GM21723 (cell line): ENCODE measurements around the gene KRTAP5-2.

ENCODE experiments used
- ATAC-seq: cut with Tn5 transposase; IDR thresholded peaks from one replicate; pipeline ENCODE4 v1.9.1; 2021; ENCODE audit warnings: mild to moderate bottlenecking, moderate library complexity; ENCODE audit not compliant: unreplicated experiment

KRTAP5-2 gene

DNA sequence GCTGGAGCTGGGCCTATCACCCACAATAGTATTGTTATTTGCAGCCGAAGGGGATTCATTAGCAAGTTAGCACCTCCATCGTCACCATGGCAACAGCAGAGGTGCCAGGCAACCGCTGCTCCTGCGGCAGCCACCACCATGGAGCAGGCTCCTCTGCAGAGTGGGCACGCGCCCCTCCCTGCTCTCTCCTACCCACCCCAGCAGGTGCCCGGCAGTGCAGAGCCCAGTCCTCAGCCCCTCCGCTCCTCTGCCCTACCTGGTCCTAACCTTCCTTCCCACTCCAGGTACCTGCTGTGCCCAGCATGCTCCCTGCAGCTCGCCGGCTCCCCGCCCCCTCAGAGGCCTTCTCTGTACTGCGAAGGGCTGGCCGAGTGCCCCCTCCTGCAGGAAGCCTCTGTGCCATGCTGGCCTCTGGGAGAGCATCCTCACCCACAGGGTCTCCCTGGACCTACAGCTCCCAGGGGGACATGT is 29.6 kb downstream of the KRTAP5-2 start:
- ATAC-seq = no peak

DNA sequence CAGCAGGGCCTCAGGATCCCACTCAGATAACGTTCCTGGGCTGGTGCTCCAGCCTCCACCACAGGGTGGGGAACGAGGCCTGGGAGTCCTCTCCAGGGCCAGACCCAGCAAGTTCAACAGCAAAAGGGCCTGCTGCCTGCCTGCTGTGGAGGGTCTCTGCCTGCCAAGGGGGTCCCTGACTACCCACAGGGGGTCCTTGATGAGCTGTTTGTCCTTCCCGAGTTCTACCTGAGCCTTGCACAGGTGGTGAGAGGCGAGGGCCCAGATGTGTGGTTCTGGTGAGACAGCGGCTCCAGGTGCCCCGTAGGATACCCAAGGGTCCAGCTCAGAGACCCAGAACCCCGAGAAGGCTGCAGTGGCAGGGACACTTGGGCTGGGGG is 30.4 kb downstream of the KRTAP5-2 start:
- ATAC-seq = no peak

DNA sequence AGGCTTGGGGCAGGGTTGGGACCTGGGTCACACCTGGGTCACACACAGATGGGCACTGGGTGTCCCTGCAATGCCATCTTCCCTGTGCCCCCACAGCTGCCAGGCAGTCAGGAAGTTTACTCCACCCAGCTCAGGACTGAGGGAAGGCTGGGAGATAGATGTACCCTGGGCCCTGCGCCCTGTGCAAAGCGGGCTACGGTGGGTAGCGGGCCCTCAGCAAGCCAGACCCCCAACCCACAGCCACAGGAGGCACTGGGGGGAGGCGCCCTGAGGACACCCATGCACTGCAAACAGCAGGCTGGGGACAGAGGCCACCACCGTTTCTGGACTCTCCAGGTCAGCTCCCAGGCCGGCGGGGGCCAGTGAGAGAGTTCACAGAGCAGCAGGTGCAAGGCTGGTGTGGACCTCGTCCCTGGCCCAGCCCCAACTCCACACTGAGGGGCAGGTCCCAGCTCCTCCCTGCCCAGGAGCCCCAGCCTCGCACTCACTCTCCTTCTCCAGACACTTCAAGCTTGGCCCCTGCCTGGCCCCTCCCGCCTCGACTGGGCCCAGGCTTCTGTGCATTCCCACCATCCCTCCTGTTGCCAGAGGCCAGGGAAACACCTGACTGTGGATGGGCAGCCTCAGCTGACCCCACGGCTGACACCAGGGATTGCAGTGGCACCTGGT is 30.9 kb downstream of the KRTAP5-2 start:
- no peak for ATAC-seq

DNA sequence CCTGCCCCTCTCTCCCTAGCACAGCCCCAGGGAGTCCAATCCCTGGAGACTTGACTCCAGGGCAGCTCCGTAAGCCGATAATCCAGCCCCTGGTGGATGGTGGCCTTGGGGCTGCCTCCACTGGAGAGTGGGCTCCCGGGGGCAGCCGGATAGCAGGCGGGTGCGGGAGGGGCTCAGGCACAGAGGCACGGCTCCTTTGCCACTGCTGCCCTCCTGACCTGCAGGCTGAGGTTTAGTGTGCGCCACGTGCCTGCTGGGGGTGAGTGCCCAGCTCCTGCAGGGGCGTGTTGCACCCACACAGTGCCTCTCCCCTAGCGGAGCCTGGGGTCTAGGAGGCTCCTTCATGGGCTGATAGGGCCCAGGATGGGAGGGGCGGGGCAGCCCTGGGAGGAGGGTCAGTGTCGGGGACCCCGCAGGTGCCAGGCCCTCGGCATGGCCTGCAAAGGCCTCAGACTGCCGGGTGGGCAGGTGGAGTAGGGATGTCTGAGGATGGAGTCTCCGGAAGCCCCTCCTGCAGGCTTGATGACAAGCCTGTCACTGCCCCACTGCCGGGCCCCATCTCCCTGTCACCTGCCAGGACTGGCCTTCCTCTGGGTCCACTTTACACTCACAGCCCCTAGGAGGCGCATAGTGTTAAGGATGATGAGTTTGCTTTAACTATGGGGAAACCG is 31.6 kb downstream of the KRTAP5-2 start:
- no peak for ATAC-seq

DNA sequence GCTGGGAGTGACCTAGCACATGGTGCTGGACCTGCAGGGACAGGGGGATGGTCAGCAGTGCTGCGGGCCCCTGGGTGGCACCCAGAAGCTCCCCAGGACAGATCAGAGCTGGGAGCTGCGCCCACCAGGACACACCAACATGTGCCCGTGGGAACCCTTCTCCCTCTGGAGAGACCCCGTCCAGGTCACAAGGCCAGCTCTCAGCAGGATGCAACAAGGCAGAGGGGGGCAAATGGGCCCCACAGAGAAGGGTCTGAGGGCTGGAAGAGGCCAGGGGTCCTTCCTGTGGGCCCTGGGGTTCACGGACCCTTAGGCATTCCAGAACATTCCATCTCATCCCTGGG is 32.2 kb downstream of the KRTAP5-2 start:
- no peak for ATAC-seq

DNA sequence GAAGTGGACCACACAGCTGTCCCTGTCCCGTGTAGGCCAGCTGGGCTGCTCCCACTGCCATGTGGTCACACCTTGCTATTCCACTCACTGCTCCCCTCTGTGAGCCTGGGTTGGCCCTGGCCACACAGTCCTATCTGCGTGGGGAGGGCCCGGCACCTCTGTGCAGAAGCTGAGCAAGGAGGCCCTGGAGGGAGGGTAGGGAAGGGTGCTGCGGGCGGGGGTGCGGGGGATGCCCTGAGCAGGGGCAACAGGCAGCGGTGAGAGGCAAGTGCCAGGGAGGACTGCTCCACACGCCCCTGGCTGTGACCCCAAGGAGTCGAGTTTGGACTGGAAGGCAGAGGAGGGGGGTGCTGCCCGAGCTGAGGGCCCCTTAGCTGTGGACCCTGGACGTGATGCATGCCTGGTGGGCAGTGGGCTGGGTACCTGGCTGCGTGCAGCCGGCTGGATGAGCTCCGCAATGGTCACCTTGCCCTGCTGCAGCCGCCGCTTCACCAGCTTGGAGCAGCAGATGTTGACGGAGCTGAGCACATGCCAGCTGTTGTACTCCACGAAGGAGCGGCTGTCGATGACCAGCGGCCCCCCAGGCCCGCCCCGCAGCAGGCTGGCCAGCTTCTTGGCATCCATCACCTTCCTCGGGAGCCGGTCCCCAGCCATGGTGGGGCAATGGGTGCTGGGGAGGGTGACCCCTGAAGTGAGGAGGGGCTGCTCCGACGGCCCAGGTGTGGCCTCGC is 32.8 kb downstream of the KRTAP5-2 start:
- no peak for ATAC-seq

DNA sequence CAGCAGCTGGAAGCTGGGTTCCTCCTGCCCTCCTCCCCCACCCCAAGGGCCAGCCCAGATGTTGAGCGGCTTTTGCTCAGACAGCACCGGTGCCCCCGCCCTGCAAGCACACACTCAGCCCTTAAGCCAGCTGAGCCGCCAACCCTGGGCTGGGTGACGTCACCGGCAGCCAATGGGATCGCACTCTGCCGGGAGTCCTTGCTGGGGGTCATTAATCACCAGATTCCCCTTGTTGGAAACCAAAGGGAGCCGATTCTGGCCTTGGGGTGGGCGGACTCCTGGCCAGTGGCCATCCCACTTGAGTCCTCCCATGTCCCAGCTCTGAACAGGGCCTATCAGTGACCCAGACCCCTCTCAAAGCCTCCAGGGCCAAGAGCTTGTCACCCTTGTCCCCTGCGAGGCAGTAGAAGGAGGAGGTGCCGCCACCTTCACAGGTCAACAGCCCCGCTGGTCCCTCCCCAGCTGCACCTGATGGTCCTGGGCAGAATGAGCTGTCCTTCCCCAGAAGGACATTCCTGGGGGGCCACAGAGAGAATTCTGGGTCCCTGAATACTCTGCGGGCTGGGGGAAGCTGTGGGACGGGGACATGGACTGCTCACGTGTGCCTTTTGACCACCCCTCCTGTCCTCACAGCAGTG is 33.4 kb downstream of the KRTAP5-2 start:
- ATAC-seq = no peak

DNA sequence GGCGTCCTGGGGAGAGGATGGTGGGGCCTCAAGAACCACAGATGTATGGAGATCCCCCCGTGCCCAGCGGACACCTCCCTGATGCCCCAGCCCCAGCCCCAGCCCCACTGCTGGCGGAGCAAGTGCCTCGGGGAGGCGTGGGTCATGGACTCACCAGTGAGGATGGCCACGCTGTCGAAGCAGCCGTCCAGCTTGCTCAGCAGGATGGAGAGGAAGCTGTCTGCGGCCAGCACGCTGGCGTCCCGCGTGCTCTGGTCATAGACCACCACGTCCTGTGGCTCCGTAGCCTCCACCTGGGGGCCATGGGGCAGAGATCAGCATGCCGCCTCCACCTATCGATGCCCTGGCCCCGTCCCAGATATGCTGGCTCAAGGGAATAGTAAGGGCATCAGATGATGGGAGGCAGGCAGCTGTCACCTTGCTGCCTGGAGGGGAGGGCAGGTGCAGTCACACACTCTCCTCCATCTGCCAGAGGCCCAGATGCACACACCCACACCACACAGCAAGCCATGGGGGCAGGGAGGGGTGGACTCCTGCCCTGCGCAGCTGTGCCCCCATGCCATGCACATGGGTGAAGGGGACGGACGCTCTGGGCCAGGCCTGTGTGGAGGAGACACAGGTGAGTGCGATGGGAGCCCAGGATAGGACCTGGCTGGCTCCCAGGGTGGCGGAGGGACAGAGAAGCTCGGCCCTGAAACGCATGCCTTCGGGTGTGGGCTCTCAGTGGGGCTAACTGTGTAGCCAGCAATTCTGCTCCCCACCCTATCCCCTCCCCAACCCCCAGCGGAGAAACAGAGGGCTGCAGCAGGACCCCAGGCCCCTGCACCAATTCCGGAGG is 34.2 kb downstream of the KRTAP5-2 start:
- ATAC-seq = no peak

DNA sequence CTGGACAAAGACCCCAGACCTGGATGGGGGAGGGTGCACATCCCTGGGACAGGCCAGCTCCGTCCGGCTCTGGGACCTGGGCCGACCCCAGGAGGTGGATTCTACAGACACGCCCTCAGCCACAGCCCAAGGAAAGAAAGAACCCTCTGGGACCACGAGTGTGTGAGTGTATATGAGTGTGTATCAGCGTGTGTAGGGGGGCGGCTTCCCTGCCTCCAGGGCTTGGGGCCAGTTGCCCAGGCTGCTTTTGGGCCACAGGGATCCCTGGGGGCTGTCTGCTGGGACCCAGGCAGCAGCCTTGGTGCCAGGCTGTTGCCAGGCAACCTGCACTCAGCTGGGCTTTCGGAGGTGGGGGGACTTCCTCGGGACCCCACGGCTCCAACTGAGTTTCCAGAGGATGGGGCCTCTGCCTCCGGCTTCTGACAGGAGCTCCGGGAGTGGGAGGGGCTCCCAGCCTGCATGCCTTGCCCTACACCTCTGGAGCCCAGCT is 34.9 kb downstream of the KRTAP5-2 start:
- no peak for ATAC-seq

DNA sequence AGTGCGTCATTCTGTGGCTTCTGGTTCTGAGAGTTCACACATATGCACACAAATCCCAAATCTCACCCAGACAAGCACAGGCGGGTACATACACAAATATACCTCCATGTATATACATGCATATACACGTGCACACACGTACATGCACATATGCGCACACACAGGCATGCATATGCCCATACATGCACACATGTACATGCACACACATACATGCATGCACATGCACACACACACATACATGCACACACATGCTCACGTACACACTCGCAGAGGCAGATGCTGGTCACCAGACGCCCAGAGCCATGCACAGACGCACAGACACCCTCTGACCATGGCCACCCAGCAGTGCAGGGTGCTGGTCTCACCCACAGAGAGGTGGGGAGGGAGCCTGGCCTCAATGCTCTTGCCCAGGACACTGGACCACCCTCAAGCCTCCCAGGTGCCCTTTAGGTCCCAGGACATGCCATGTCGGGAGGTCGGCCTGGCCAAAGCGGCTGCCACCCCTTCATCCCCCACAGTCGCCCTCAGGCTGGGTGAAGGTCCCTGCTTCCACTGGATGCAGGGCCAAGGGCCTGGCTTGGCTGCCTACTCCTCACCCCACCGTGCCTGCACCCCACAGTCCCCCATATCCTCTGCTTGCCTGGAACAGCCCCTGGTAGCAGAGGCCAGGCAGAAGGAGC is 35.5 kb downstream of the KRTAP5-2 start:
- ATAC-seq = no peak

DNA sequence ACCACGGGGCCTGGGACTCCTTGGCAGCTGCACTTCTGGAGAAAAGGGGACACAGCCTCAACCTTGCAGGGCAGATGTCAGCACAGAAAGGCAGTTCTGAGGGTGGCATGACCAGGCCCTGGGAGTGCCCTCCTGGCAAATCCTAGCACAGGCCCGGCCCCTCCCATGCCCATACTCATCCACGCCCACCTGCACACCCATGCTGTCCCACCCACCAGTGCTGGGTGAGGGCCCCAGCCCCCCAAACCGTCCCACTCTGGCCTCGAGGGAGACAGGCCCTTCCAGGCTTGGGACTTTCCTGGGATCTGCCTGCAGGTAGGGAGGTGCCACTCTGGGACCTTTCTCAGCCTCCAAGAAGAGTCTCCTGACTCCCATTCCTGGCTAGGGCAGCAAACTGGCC is 36.1 kb downstream of the KRTAP5-2 start:
- no peak for ATAC-seq

DNA sequence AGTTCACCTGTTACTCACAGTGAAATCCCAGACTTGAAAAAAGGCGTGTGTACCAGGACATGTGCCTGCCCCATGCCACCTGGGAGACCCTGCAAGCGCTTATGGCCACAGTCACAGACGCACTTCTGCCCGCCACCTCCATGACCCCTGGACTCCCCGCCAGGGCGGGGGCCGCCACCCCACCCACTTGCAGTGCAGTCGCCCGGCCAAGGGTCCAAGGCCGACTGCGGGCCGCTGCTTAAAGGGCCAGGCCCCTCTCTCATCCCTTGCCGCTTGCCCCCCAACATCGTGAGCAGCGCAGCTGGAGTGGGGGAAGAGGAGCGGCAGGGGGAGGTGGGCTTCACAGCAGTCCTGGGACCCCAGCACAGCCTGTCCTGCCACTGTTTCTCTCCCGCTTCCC is 36.8 kb downstream of the KRTAP5-2 start:
- no peak for ATAC-seq

DNA sequence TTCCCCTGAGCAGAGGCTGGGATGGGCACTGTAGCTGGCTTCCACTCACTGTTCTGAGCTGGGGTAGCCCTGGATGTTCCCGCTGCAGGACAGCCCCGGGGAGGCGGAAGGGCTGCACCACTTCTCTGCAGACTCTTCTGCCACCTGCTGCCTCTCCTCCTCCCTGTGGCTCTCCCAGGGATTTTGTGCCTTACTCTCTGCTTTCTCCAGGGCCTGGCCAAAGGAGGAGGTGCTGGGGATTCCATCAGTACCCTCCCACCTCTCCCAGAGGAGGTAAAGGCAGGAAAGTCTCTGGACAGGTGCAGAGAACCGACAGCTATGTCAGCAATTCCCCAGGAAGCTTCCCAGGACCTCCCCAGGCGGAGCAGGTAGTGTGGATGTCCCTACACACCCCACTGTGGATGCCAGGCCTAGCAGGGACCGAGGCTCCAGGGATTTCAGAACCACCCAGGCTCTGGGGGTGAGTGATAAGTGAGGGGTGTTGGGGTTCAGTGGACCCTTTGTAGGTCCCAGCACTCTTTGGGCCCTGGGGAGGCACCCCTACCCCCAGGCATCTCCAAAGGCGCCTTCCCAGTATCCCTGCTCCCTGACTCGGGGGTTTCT is 37.3 kb downstream of the KRTAP5-2 start:
- ATAC-seq = no peak

DNA sequence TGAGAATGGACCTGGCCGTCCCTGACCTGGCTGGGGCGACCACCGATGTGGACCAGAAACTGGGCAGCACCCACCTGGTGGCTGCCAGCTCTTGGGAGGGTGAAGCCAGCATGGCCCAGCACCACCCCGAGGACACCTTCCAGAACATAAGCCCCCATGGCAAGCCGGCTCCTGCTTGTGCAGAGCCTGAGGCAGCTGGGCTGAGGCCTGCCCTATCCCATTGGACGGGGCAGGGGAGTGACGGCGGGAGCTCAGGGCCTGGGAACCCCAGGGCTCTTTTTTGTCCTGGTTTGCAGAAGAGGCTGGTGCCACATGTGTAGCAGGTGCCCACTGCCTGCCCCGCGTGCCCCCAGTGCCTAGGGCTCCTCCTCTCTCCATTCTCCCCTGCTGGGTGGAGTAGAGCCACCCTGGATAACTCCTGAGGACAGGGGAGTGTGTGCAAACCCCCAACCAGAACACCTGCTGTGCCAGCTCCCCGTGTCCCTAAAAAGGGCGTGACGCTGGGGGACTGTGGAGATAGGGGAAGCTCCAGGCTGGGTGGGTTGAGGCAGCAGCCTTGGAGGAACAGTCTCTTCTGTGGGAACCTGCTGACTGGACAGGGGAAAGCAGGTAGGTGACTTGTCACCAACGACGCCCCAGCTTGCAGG is 38.0 kb downstream of the KRTAP5-2 start:
- ATAC-seq = no peak

DNA sequence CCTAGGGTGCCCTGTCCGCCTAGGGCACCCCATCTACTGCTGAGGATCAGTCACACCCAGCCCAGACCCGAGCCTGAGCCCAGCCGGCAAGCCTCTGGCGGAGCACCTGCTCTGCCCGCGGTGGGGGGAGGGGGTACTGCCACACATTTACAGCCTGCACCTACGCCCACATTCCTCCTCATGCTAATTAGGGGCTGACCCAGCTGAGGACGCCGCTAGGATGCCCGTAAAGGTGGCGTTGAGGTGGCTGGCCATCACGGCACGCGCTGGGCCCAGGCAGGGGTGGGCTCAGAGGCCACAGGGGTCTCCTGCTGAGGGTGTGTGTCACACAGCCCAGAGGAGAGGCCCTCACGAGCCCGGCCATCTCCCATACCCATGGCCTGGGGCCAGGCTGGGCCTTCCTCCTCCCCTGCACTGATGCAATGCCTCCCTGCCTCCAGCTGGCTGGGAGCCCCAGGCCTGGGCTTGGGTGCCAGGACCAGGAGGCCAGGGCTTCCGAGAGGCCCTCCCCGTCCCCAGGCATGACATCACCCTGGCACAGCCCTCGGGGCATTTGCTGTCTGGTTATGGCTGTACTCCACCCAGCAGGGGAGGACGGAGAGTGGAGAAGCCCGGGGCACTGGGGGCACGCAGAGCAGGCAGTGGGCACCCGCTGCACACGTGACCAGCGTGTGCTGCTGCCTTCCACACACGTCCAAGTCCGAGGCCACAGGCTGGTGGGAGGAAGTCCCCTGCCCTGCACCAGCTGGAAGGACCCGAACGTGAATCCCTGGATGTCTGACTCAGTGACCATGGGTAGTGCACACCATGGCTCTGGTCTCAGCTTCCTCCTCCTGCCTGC is 38.8 kb downstream of the KRTAP5-2 start:
- no peak for ATAC-seq

DNA sequence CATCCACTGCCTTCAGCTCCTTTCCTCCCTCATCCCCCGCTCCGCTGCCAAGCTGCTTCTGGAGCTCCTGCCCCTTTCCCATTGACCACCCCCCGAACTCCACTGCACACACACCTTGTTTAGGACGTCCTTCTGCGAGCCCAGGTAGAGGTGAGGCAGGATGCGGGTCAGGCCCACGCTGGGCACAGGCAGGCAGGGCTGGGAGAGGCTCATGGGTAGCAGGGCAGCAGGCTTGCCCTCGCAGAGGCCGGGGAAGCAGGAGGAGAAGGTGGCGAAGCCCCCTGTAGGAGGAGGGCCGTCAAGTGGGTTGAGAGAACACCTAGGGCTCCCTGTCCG is 39.4 kb downstream of the KRTAP5-2 start:
- ATAC-seq = no peak

DNA sequence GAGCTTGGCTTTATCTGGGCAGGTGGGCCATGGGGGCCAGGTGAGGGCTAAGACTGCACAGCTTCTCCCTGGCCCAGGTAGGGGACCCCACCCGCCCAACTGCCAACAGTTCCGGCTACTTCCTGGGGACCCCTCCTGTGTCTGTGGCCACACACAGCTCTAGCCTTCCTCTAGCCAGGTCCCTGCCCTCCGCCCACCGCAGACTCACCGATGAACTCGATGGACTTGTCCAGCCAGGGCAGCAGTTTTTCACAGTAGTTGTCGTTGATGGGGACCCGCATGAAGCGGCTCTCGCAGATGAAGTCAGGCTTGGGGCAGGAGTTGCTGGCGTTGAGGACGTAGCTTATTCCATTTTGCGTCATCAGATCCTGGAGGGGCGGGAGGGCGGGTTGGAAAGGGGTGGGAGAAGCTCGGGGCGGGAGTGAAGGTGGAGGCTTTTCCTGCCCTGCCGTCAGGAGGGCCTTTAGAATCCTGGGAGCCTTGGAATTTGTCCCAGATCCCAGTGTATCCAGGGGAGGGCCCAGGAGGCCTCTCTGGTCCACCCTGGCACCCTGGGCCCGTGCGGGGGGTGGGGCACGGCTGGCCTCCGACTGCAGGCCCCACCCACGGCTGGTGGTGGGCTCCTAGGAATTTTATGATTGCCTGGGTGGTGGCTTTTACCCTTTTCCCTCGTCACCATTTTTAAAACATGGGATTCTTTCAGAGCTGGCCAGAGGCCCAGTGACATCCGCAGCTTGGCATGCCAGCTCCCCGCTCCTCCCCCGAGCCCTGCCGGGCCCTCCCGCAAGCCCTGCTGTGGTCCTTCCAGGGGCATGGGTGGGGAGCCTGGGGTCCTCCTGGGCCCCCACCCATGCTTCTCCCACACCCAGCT is 40.0 kb downstream of the KRTAP5-2 start:
- no peak for ATAC-seq
